GM23338 (cell line): ENCODE results near the gene GRID2. TPM values are rescaled to one million over a fixed set of nuclear protein-coding genes. Genes with fewer than 3 reads are reported as not detected.
A peak's percentile ranks its signal among the peaks of the same experiment; 100 is the strongest.

Experiments used
- ATAC-seq: fragments of 200-7000 bp; cut with Tn5 transposase; 3 replicates; pipeline ENCODE4 v1.9.1; 2020
- DNase-seq: peaks from one replicate; pipeline ENCODE4 v3.0.0-alpha.2; 2015; ENCODE audit warnings: low spot score
- H2AFZ ChIP-seq: fragments of 200-600 bp; sonication (generic); 2 replicates; pipeline ENCODE4 v1.8.0; 2016; ENCODE audit warnings: antibody characterized with exemption, mild to moderate bottlenecking, moderate library complexity
- H3F3A ChIP-seq: fragments of 200-600 bp; sonication (generic); replicated peaks from 2 replicates; pipeline ENCODE4 v1.8.0; 2017; ENCODE audit warnings: antibody characterized with exemption, mixed run types, low read depth
- H3K27ac ChIP-seq: fragments of 200-600 bp; sonication (generic); 2 replicates; pipeline ENCODE4 v1.6.1; 2016; ENCODE audit warnings: low read depth
- H3K27me3 ChIP-seq: fragments of 200-600 bp; sonication (generic); 2 replicates; pipeline ENCODE4 v1.8.0; 2016; ENCODE audit warnings: mild to moderate bottlenecking, mixed run types, moderate library complexity; ENCODE audit not compliant: insufficient read depth
- H3K36me3 ChIP-seq: fragments of 200-600 bp; sonication (generic); 2 replicates; pipeline ENCODE4 v1.8.0; 2016; ENCODE audit warnings: mild to moderate bottlenecking; ENCODE audit not compliant: insufficient read depth
- H3K4me1 ChIP-seq: fragments of 200-600 bp; sonication (generic); 2 replicates; pipeline ENCODE4 v1.8.0; 2016; ENCODE audit warnings: mild to moderate bottlenecking, moderate library complexity; ENCODE audit not compliant: insufficient read depth
- H3K4me2 ChIP-seq: fragments of 200-600 bp; sonication (generic); 2 replicates; pipeline ENCODE4 v1.7.1; 2017; ENCODE audit warnings: mixed run types
- H3K4me3 ChIP-seq: fragments of 200-600 bp; sonication (generic); 2 replicates; pipeline ENCODE4 v1.6.1; 2016; ENCODE audit warnings: mixed run types
- H3K79me2 ChIP-seq: fragments of 200-600 bp; sonication (generic); replicated peaks from 2 replicates; pipeline ENCODE4 v1.8.0; 2017; ENCODE audit warnings: mild to moderate bottlenecking; ENCODE audit not compliant: insufficient read depth
- H3K9me2 ChIP-seq: fragments of 200-600 bp; sonication (generic); 2 replicates; pipeline ENCODE4 v1.8.0; 2017; ENCODE audit not compliant: insufficient read depth
- H4K20me1 ChIP-seq: fragments of 200-600 bp; sonication (generic); replicated peaks from 2 replicates; pipeline ENCODE4 v1.8.0; 2017; ENCODE audit warnings: mild to moderate bottlenecking; ENCODE audit not compliant: insufficient read depth
- H3K27ac Mint-ChIP-seq: 2 replicates; pipeline ENCODE4 v1.8.0; 2020; ENCODE audit warnings: inconsistent platforms, mild to moderate bottlenecking, moderate library complexity, mixed read lengths
- H3K27me3 Mint-ChIP-seq: 3 replicates; pipeline ENCODE4 v1.8.0; 2022; ENCODE audit warnings: low read depth, mild to moderate bottlenecking, moderate library complexity, mixed read lengths, inconsistent platforms; ENCODE audit not compliant: insufficient read depth, poor library complexity
- H3K36me3 Mint-ChIP-seq: 3 replicates; pipeline ENCODE4 v1.8.0; 2021; ENCODE audit warnings: low read depth, mild to moderate bottlenecking, inconsistent platforms, moderate library complexity, mixed read lengths
- H3K4me1 Mint-ChIP-seq: 3 replicates; pipeline ENCODE4 v1.8.0; 2020; ENCODE audit warnings: mild to moderate bottlenecking, inconsistent platforms, mixed read lengths
- H3K4me3 Mint-ChIP-seq: 3 replicates; pipeline ENCODE4 v1.8.0; 2021; ENCODE audit warnings: moderate library complexity, mild to moderate bottlenecking, inconsistent platforms, mixed read lengths
- H3K9me3 Mint-ChIP-seq: 3 replicates; pipeline ENCODE4 v1.8.0; 2020; ENCODE audit warnings: moderate library complexity, mild to moderate bottlenecking, inconsistent platforms, mixed read lengths
- CREB1 ChIP-seq: fragments of 250-450 bp; sonication (Bioruptor Pico); IDR thresholded peaks from 2 replicates; pipeline ENCODE4 v1.5.0; 2020; ENCODE audit warnings: low read depth, mild to moderate bottlenecking, moderate library complexity
- CTCF ChIP-seq, 2 experiments: fragments of 200-600 bp in 1 of 2; sonication (generic) in 1 of 2; conservative IDR thresholded peaks; 2 replicates each; pipeline versions ENCODE4 v1.5.1 to v1.6.1; 2016 to 2017; ENCODE audit warnings: antibody characterized with exemption in 2 of 2, low read depth in 2 of 2, mild to moderate bottlenecking in 2 of 2, moderate library complexity in 1 of 2
- ETS1 ChIP-seq: IDR thresholded peaks from 2 replicates; pipeline ENCODE4 v1.6.1; 2016; ENCODE audit warnings: antibody characterized with exemption
- EZH2 ChIP-seq: fragments of 200-600 bp; sonication (generic); IDR thresholded peaks from one replicate; pipeline ENCODE4 v1.8.0; 2017; ENCODE audit warnings: antibody characterized with exemption, mild to moderate bottlenecking, low read depth; ENCODE audit not compliant: unreplicated experiment
- EZH2phosphoT487 ChIP-seq: fragments of 200-600 bp; sonication (generic); IDR thresholded peaks from one replicate; pipeline ENCODE4 v1.8.1; 2018; ENCODE audit warnings: antibody characterized with exemption; ENCODE audit not compliant: unreplicated experiment
- JUNB ChIP-seq: IDR thresholded peaks from one replicate; pipeline ENCODE4 v1.6.1; 2016; ENCODE audit warnings: antibody characterized with exemption; ENCODE audit not compliant: unreplicated experiment
- POLR2AphosphoS5 ChIP-seq: IDR thresholded peaks from 2 replicates; pipeline ENCODE4 v1.6.1; 2016; ENCODE audit warnings: antibody characterized with exemption, low read depth
- REST ChIP-seq: IDR thresholded peaks from one replicate; pipeline ENCODE4 v1.6.1; 2018; ENCODE audit warnings: antibody characterized with exemption; ENCODE audit not compliant: unreplicated experiment
- STAT1 ChIP-seq: IDR thresholded peaks from one replicate; pipeline ENCODE4 v1.6.1; 2016; ENCODE audit warnings: antibody characterized with exemption; ENCODE audit not compliant: unreplicated experiment
- ZNF114 ChIP-seq: fragments of 250-450 bp; sonication (Bioruptor Pico); IDR thresholded peaks from 2 replicates; pipeline ENCODE4 v1.5.0; 2020; ENCODE audit warnings: mild to moderate bottlenecking, moderate library complexity
- ZNF331 ChIP-seq: fragments of 250-450 bp; sonication (Bioruptor Pico); IDR thresholded peaks from 2 replicates; pipeline ENCODE4 v1.5.0; 2020; ENCODE audit warnings: low read depth, mild to moderate bottlenecking, moderate library complexity
- ZNF462 ChIP-seq: fragments of 250-450 bp; sonication (Bioruptor Pico); IDR thresholded peaks from 2 replicates; pipeline ENCODE4 v1.5.0; 2020; ENCODE audit warnings: mild to moderate bottlenecking, moderate library complexity
- polyA plus RNA-seq: library from polyadenylated mRNA; unstranded; fragments of >200 nt; fragmentation: Nextera tagmentation; extraction: Ambion mirVana; gene quantifications from 2 replicates; pipeline ENCODE4 v1.2.1, GENCODE V29; 2016
- total RNA-seq: library from RNA; depleted of rRNA; stranded (reverse); fragments of >200 nt; shearing (Covaris generic); gene quantifications from 2 replicates; pipeline ENCODE4 v1.2.3, GENCODE V29; 2014

GRID2 gene
- total and polyA plus RNA-seq, 2 experiments from 2014 or later = 19.9 to 65.4 TPM

GRCh38 chr4:93444860-93445259 is 1141.1 kb downstream of the GRID2 start:
- H4K20me1 ChIP-seq = 0 out of 2 replicates have a peak, but pooled peaks cover 3% of the 10 kb centered on the region
- DNase-seq (peak; percentile 8), ATAC-seq (no peak)
- no peaks in the 10 kb centered on the region for H3K79me2 ChIP-seq
- no peak overlapping the region for H3K4me3 ChIP-seq
- no peaks in the 10 kb centered on the region for H3K4me1 ChIP-seq
- H3K27ac ChIP-seq = no peak overlapping the region
- Mint-ChIP-seq H3K27me3 (no peaks in the 10 kb centered on the region), H3K36me3 (no peaks in the 10 kb centered on the region), H3K4me3 (no peak overlapping the region), H3K9me3 (no peaks in the 10 kb centered on the region), H3K4me1 (peaks cover 4% of the 10 kb centered on the region; the same call in 2 of the 3 replicates), H3K27ac (peak overlapping the region; percentile 22; the same call in 1 of the 2 replicates)
- no peak for TF ChIP-seq CREB1
- TF ChIP-seq ZNF114 (CRISPR knock-in tag) = no peak
- no peak for TF ChIP-seq EZH2phosphoT487
- TF ChIP-seq POLR2AphosphoS5 = no peak
- TF ChIP-seq ZNF331 (CRISPR knock-in tag) = no peak
- TF ChIP-seq JUNB = no peak
- TF ChIP-seq ZNF462 = no peak
- no peak for TF ChIP-seq REST
- TF ChIP-seq ETS1 = no peak
- TF ChIP-seq STAT1 = no peak
- no peak for TF ChIP-seq EZH2
- TF ChIP-seq CTCF (conservative IDR thresholded peaks at IDR 0.05; ENCODE audit: low read depth in 2 of 2) = no peak
- H2AFZ ChIP-seq = no peak overlapping the region
- H3K36me3 ChIP-seq = no peaks in the 10 kb centered on the region
- H3K27me3 ChIP-seq = no peaks in the 10 kb centered on the region
- no peak overlapping the region for H3K4me2 ChIP-seq
- no peaks in the 10 kb centered on the region; the same call in 1 of the 2 replicates for H3K9me2 ChIP-seq
- no peaks in the 10 kb centered on the region for H3F3A ChIP-seq
